HEK293 (cell line): Measurements from ENCODE around the gene GPR4.

Experiments
- ATF2 ChIP-seq: fragments of 450-650 bp; formaldehyde crosslinking; IDR thresholded peaks from 2 replicates; pipeline ENCODE4 v1.5.1; 2016; ENCODE audit warnings: missing biosample characterization, missing genetic modification characterization, low read depth
- BCL11B ChIP-seq: fragments of 450-650 bp; formaldehyde crosslinking; IDR thresholded peaks from 2 replicates; pipeline ENCODE4 v1.5.1; 2016; ENCODE audit warnings: low read depth, missing biosample characterization, missing genetic modification characterization
- CTCF ChIP-seq: fragments of 450-650 bp; formaldehyde crosslinking; IDR thresholded peaks from 2 replicates; pipeline ENCODE4 v1.5.1; 2016; ENCODE audit warnings: missing biosample characterization, missing genetic modification characterization
- HOXA7 ChIP-seq: sonication (generic); formaldehyde crosslinking; IDR thresholded peaks from 2 replicates; pipeline ENCODE4 v1.8.1; 2022; ENCODE audit warnings: missing genetic modification reagents, borderline replicate concordance
- PBX3 ChIP-seq: sonication (generic); formaldehyde crosslinking; IDR thresholded peaks from 2 replicates; pipeline ENCODE4 v1.8.1; 2022; ENCODE audit warnings: mild to moderate bottlenecking, moderate library complexity, missing genetic modification reagents
- SALL2 ChIP-seq: fragments of 450-650 bp; formaldehyde crosslinking; IDR thresholded peaks from 2 replicates; pipeline ENCODE4 v1.5.0; 2017; ENCODE audit warnings: missing biosample characterization, mild to moderate bottlenecking, missing genetic modification characterization, borderline replicate concordance
- SETDB1 ChIP-seq: IDR thresholded peaks from one replicate; pipeline ENCODE4 v1.6.1; 2017; ENCODE audit warnings: mild to moderate bottlenecking, low read length, moderate library complexity, mixed read lengths; ENCODE audit not compliant: insufficient read length
- TCF7L2 ChIP-seq: IDR thresholded peaks from 2 replicates; pipeline ENCODE4 v1.6.1; 2011; ENCODE audit warnings: low read depth, mild to moderate bottlenecking, inconsistent platforms, low read length, moderate library complexity, borderline replicate concordance
- YY1 ChIP-seq: fragments of 450-650 bp; formaldehyde crosslinking; IDR thresholded peaks from 2 replicates; pipeline ENCODE4 v1.5.1; 2018; ENCODE audit warnings: missing biosample characterization, missing genetic modification characterization
- ZNF121 ChIP-seq: fragments of 450-650 bp; formaldehyde crosslinking; IDR thresholded peaks from 2 replicates; pipeline ENCODE4 v1.5.1; 2016; ENCODE audit warnings: missing biosample characterization, missing genetic modification characterization
- ZNF26 ChIP-seq: fragments of 450-650 bp; formaldehyde crosslinking; IDR thresholded peaks from 2 replicates; pipeline ENCODE4 v1.5.1; 2016; ENCODE audit warnings: missing biosample characterization, missing genetic modification characterization
- ZNF398 ChIP-seq: fragments of 450-650 bp; formaldehyde crosslinking; IDR thresholded peaks from 2 replicates; pipeline ENCODE4 v1.5.1; 2017; ENCODE audit warnings: missing biosample characterization, missing genetic modification characterization
- ZNF776 ChIP-seq: fragments of 450-650 bp; formaldehyde crosslinking; IDR thresholded peaks from 2 replicates; pipeline ENCODE4 v1.5.0; 2017; ENCODE audit warnings: missing biosample characterization, missing genetic modification characterization, borderline replicate concordance

GRCh38 chr19:45621976-45622503 lies 20.0 kb upstream of the GPR4 start:
- TF ChIP-seq YY1 (tag by site-specific recombination) (no peak), SALL2 (tag by site-specific recombination) (no peak), PBX3 (CRISPR knock-in tag) (no peak), HOXA7 (CRISPR knock-in tag) (no peak), BCL11B (tag by site-specific recombination) (no peak), ATF2 (tag by site-specific recombination) (no peak), CTCF (tag by site-specific recombination) (no peak), ZNF398 (tag by site-specific recombination) (no peak), ZNF26 (no peak), SETDB1 (no peak), ZNF121 (tag by site-specific recombination) (no peak), TCF7L2 (no peak), ZNF776 (tag by site-specific recombination) (no peak)
